HepG2 (cell line): ENCODE results near the gene CAPN8. TPM values are rescaled to one million over a fixed set of nuclear protein-coding genes. Genes with fewer than 3 reads are reported as not detected.

Source experiments
- ASH2L ChIP-seq: fragments of 300-600, 200-600 bp; sonication (generic); IDR thresholded peaks from 2 replicates; pipeline ENCODE4 v1.7.0; 2017; ENCODE audit warnings: low read depth, mild to moderate bottlenecking, moderate library complexity, mixed read lengths, low read length; ENCODE audit not compliant: insufficient read length
- CBX2 ChIP-seq, 2 experiments: fragments of 200-600 bp in 1 of 2; sonication (generic); formaldehyde crosslinking in 1 of 2; IDR thresholded peaks; 2 replicates each; pipeline versions ENCODE4 v1.7.0 to v1.8.1; 2018 to 2022; ENCODE audit warnings: low read depth in 2 of 2, low read length in 1 of 2, mild to moderate bottlenecking in 1 of 2, missing genetic modification reagents in 1 of 2
- EED ChIP-seq: sonication (generic); formaldehyde crosslinking; IDR thresholded peaks from 2 replicates; pipeline ENCODE4 v1.5.0; 2020; ENCODE audit warnings: mild to moderate bottlenecking, missing genetic modification reagents
- KLF12 ChIP-seq: sonication (generic); formaldehyde crosslinking; IDR thresholded peaks from 2 replicates; pipeline ENCODE4 v1.4.0; 2020; ENCODE audit warnings: missing genetic modification reagents, borderline replicate concordance
- TEAD3 ChIP-seq: optimal IDR thresholded peaks from 2 replicates; pipeline ENCODE3; 2016; ENCODE audit warnings: borderline replicate concordance
- THRA ChIP-seq: sonication (generic); formaldehyde crosslinking; IDR thresholded peaks from 2 replicates; pipeline ENCODE4 v1.4.0; 2020; ENCODE audit warnings: missing genetic modification reagents, borderline replicate concordance
- ZHX2 ChIP-seq, 2 experiments: sonication (generic) in 1 of 2; formaldehyde crosslinking in 1 of 2; IDR thresholded peaks; 2 replicates each; pipeline versions ENCODE4 v1.6.1 to v1.9.0; 2014 to 2022; ENCODE audit warnings: antibody characterized with exemption in 1 of 2, borderline replicate concordance in 1 of 2, inconsistent platforms in 1 of 2, low read depth in 1 of 2, missing genetic modification reagents in 1 of 2
- ZNF101 ChIP-seq: sonication (generic); formaldehyde crosslinking; IDR thresholded peaks from 2 replicates; pipeline ENCODE4 v1.4.0; 2020; ENCODE audit warnings: mild to moderate bottlenecking, low read depth, missing genetic modification reagents, borderline replicate concordance
- ZNF281 ChIP-seq: sonication (generic); formaldehyde crosslinking; IDR thresholded peaks from 2 replicates; pipeline ENCODE4 v1.4.0; 2020; ENCODE audit warnings: missing genetic modification reagents, borderline replicate concordance
- ZNF30 ChIP-seq: sonication (generic); formaldehyde crosslinking; IDR thresholded peaks from 2 replicates; pipeline ENCODE4 v1.5.0; 2020; ENCODE audit warnings: mild to moderate bottlenecking, missing genetic modification reagents
- ZNF513 ChIP-seq: sonication (generic); formaldehyde crosslinking; conservative IDR thresholded peaks from 2 replicates; pipeline ENCODE4 v1.5.0; 2020; ENCODE audit warnings: missing genetic modification reagents
- ZNF574 ChIP-seq: sonication (generic); formaldehyde crosslinking; IDR thresholded peaks from 2 replicates; pipeline ENCODE4 v1.4.0; 2020; ENCODE audit warnings: missing genetic modification reagents
- ZSCAN31 ChIP-seq: sonication (generic); formaldehyde crosslinking; IDR thresholded peaks from 2 replicates; pipeline ENCODE4 v1.5.0; 2020; ENCODE audit warnings: low read depth, mild to moderate bottlenecking, missing genetic modification reagents
- polyA plus RNA-seq, 8 experiments: library from polyadenylated mRNA; depleted of rRNA in 3 of 8; stranded (reverse) in 7 of 8; unstranded in 1 of 8; fragments of >200 nt; fragmentation: Illumina TruSeq in 4 of 8; extraction: Trizol in 4 of 8; gene quantifications; 2 replicates each; pipeline versions ENCODE4 v1.2.1 to v1.2.3, GENCODE V29; 2011 to 2016; ENCODE audit warnings: low read depth in 4 of 8, missing spikeins in 1 of 8, mixed read lengths in 1 of 8; ENCODE audit not compliant: insufficient read depth in 1 of 8
- total RNA-seq, 5 experiments: library from RNA; depleted of rRNA; stranded (reverse); fragments of >200 nt; fragmentation: Illumina TruSeq; extraction: Trizol; gene quantifications; 2 replicates each; pipeline ENCODE4 v1.2.3, GENCODE V29; 2016; ENCODE audit warnings: low read depth in 1 of 5

Gene CAPN8
- total and polyA plus RNA-seq, 2 of the 13 experiments (the other 11 are each of a cell fraction or from before 2014, with no cell fraction given): 0.20 to 0.25 TPM

- TF ChIP-seq ZNF513: no peak
- TF ChIP-seq KLF12 (CRISPR knock-in tag): no peak
- no peak for TF ChIP-seq ASH2L
- TF ChIP-seq ZNF30 (CRISPR knock-in tag): no peak
- no peak for TF ChIP-seq TEAD3
- TF ChIP-seq EED (CRISPR knock-in tag): no peak
- TF ChIP-seq ZHX2 (IDR thresholded peaks at IDR 0.05; ENCODE audit: low read depth): no peak
- TF ChIP-seq ZHX2 (CRISPR knock-in tag; IDR thresholded peaks at IDR 0.05; ENCODE audit: borderline replicate concordance): no peak
- no peak for TF ChIP-seq ZNF574 (CRISPR knock-in tag)
- no peak for TF ChIP-seq CBX2 (IDR thresholded peaks at IDR 0.05; ENCODE audit: low read depth, low read length)
- TF ChIP-seq CBX2 (CRISPR knock-in tag; IDR thresholded peaks at IDR 0.05; ENCODE audit: low read depth): no peak
- TF ChIP-seq THRA (CRISPR knock-in tag): no peak
- no peak for TF ChIP-seq ZNF101 (CRISPR knock-in tag)
- TF ChIP-seq ZNF281 (CRISPR knock-in tag): no peak
- no peak for TF ChIP-seq ZSCAN31
These were observed 44.2 kb downstream of the CAPN8 start (continued) for GRCh38 chr1:223621312-223621734.
